ENCODE results near the gene TLCD2. TPM values are rescaled to one million over a fixed set of nuclear protein-coding genes. Genes with fewer than 3 reads are reported as not detected.

The TLCD2 gene
- total and polyA plus RNA-seq, 7 donors, result 1.1 to 2.9 (median 1.6) TPM

GRCh38 chr17:1686086-1686485, 24.1 kb downstream of the TLCD2 start:
- H3K36me3 ChIP-seq (ENCODE audit: insufficient read depth in 1 of 2, low read depth in 1 of 2), result peaks cover 8 to 26% of the 10 kb centered on the region in 2 donors
- H3K4me3 ChIP-seq, result no peak overlapping the region
- no peaks in the 10 kb centered on the region for H3K9me3 ChIP-seq
- TF ChIP-seq, protein P1, sequence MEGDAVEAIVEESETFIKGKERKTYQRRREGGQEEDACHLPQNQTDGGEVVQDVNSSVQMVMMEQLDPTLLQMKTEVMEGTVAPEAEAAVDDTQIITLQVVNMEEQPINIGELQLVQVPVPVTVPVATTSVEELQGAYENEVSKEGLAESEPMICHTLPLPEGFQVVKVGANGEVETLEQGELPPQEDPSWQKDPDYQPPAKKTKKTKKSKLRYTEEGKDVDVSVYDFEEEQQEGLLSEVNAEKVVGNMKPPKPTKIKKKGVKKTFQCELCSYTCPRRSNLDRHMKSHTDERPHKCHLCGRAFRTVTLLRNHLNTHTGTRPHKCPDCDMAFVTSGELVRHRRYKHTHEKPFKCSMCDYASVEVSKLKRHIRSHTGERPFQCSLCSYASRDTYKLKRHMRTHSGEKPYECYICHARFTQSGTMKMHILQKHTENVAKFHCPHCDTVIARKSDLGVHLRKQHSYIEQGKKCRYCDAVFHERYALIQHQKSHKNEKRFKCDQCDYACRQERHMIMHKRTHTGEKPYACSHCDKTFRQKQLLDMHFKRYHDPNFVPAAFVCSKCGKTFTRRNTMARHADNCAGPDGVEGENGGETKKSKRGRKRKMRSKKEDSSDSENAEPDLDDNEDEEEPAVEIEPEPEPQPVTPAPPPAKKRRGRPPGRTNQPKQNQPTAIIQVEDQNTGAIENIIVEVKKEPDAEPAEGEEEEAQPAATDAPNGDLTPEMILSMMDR (IDR thresholded peaks at IDR 0.05), result no peak
- H3K4me1 ChIP-seq, result peaks cover 23% of the 10 kb centered on the region
- intact Hi-C loops (cut with DNase I), result no loop called here
- DNase-seq (no peak), ATAC-seq (no peak)
- no peaks in the 10 kb centered on the region for H3K27me3 ChIP-seq (ENCODE audit: insufficient read depth in 3 of 3, low read length in 2 of 3)
- WGBS, 3 donors, result 85 to 88% (median 86%) methylated on average over 7 of the region's 7 CpGs
- H3K27ac ChIP-seq, result peak overlapping the region; percentile 88

DNA sequence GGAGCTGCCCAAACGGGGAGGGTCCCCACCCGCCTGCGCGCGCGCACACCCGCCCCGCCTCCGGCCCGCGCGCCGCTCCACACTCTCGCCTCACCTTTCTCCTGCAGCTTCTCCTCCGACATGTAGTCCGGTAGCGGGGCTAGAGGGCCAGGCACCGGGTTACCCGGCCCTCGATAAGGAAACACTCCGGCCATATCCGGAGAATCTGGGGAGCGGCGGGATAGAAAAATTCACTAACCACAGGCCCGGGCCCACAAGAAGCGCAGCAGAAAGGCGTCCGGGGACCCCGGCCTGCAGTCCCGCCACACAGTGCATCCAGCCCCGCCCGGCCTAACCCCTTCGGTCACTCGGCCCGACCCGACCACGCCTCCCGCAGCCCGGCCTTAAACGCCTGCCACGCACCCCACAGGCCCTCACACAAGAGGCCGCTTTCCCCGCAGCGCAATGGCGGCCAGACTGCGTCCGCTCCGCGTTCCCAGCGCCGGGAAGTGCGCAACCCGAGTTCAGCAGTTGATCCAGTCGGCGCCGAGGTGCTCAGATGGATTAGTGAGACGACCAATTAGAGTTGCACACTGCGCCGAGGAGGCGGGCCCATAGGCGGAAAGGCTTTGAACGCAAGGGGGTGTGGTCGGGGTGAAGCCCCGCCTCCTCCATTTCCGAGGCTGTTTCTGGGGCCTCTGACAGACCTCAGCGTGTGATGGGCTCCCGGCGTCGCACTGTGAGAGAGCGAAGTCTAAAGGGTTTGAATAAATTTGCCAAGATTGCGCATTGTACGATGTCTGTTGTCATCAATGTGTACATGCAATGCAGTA, 25.6 kb downstream of the TLCD2 start, which contains the start of gene PRPF8:
PRPF8 (minus strand) TSS at position 490 of the 812 bp plus-strand sequence; CDS start at position 194, 296 bp downstream.
- H3K9me3 ChIP-seq, result no peaks in the 10 kb centered on the region
- TF ChIP-seq, protein P1 (IDR thresholded peaks at IDR 0.05), result no peak
- DNase-seq (peak; percentile 97 to 99), ATAC-seq (peak; percentile 98 to 99 (median 98))
- H3K4me1 ChIP-seq, result peaks cover 23% of the 10 kb centered on the region
- peak within 1 kb of the TSS; percentile 88 for H3K27ac ChIP-seq
- H3K4me3 ChIP-seq, result peak within 1 kb of the TSS; percentile 78
- H3K27me3 ChIP-seq (ENCODE audit: insufficient read depth in 3 of 3, low read length in 2 of 3), result no peaks in the 10 kb centered on the region
- 0 to 1% (median 1%) methylated on average over 63 to 72 of the region's 72 CpGs for WGBS, 3 donors
- intact Hi-C loops (cut with DNase I), result no loop called here
- H3K36me3 ChIP-seq (ENCODE audit: insufficient read depth in 1 of 2, low read depth in 1 of 2), result peaks cover 16 to 41% of the 10 kb centered on the region in 2 donors

GRCh38 chr17:1683459-1683858, 26.7 kb downstream of the TLCD2 start:
- WGBS, 3 donors, result 57 to 78% (median 76%) methylated on average over 5 of the region's 5 CpGs
- Histone ChIP-seq H3K27ac (peak overlapping the region; percentile 88), H3K9me3 (no peaks in the 10 kb centered on the region), H3K27me3 (ENCODE audit: insufficient read depth in 3 of 3, low read length in 2 of 3) (no peaks in the 10 kb centered on the region), H3K36me3 (ENCODE audit: insufficient read depth in 1 of 2, low read depth in 1 of 2) (peaks cover 21 to 52% of the 10 kb centered on the region in 2 donors), H3K4me1 (peaks cover 23% of the 10 kb centered on the region), H3K4me3 (peak overlapping the region; percentile 78)
- intact Hi-C loops (cut with DNase I), result no loop called here
- DNase-seq (no peak), ATAC-seq (no peak)
- TF ChIP-seq, protein P1 (IDR thresholded peaks at IDR 0.05), result no peak

DNA sequence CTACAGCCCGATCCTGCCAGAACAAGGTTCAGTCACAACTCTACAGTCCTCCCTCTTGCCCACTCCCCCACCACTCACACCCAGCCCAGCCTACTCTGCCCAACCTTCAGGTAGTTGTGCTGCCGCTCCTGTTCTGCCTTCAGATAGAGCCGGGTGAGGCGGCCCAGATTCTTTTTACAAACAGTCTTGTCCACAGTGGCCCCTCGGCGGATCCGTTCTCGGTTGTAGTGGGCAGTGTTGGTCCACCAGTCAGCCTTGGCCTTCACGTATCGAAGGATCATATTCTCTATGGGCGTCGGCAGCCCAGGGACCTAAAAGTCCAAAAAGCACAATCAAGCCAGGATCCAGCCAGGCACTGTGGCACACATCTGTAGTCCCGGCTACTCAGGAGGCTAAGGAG, 33.8 kb downstream of the TLCD2 start:
- no peaks in the 10 kb centered on the region for H3K9me3 ChIP-seq
- peak in 1 of 2 donors; percentile 41 for DNase-seq
- 86 to 93% (median 89%) methylated on average over 13 of the region's 13 CpGs for WGBS, 3 donors
- H3K36me3 ChIP-seq (ENCODE audit: insufficient read depth in 1 of 2, low read depth in 1 of 2), result peaks cover 34 to 100% of the 10 kb centered on the region in 2 donors
- no peaks in the 10 kb centered on the region for H3K4me1 ChIP-seq
- ATAC-seq, result no peak
- no peak overlapping the region for H3K4me3 ChIP-seq
- TF ChIP-seq, protein P1 (IDR thresholded peaks at IDR 0.05), result no peak
- no peaks in the 10 kb centered on the region for H3K27me3 ChIP-seq (ENCODE audit: insufficient read depth in 3 of 3, low read length in 2 of 3)
- H3K27ac ChIP-seq, result no peak overlapping the region
- intact Hi-C loops (cut with DNase I), result loop anchor here in 1 of 2 donors (5.0 kb wide), 1 partner anchor 36 kb away; the partner anchor contains the start of gene TLCD2

Measured in psoas muscle (tissue), 8 donors.